Erythroblast (primary cell): ENCODE measurements around the gene NPNT.

Experiments used
- GATA1 ChIP-seq: IDR thresholded peaks from 2 replicates; pipeline ENCODE4 v1.6.1; 2011; ENCODE audit warnings: low read depth, mild to moderate bottlenecking, control low read depth, low read length, moderate library complexity
- POLR2A ChIP-seq: IDR thresholded peaks from 2 replicates; pipeline ENCODE4 v1.6.1; 2011; ENCODE audit warnings: mild to moderate bottlenecking, low read length

DNA sequence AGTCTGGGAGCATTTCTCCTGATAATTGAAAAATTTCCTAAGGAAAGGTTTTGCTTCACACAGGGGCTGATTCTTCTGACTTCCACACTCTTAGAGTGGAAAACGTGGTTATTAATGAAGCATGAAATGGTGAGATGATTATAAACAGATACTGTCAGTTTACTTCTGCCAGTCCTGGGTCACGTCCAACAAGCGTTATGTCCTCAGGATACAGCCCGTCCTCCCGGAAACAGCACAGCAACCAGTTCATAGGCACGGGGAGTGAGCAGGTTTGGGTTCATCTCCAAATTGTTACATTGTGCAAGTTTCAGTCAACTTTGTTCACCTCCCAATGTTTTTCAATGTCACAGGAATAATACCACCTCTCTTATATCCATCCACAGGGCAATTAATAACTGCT is 98.8 kb downstream of the NPNT start:
- TF ChIP-seq POLR2A (no peak), GATA1 (no peak)
